RPMI7951 (cell line): ENCODE measurements around the gene KLHL30. TPM values are rescaled to one million over a fixed set of nuclear protein-coding genes. Genes with fewer than 3 reads are reported as not detected.

Experiments
- DNase-seq: peaks from one replicate; pipeline ENCODE4 v3.0.0-alpha.2; 2012; ENCODE audit warnings: low read depth
- total RNA-seq: library from RNA; depleted of rRNA; stranded (reverse); fragments of >200 nt; shearing (Covaris generic); gene quantifications from 2 replicates; pipeline ENCODE4 v1.2.3, GENCODE V29; 2014; rRNA removed

KLHL30 gene
- total RNA-seq, 1 experiment from 2014 or later = not detected

- no peak for DNase-seq
These were observed 49.4 kb downstream of the KLHL30 start for GRCh38 chr2:238187618-238188548.

- DNase-seq = no peak
These were observed 52.0 kb downstream of the KLHL30 start for GRCh38 chr2:238190445-238190844.

Other genes with a start within 250 kb of the KLHL30 start
- 106 and 109 TPM in 2 replicates for gene UBE2F, start 171.7 kb upstream of the KLHL30 start, total RNA-seq
- gene SCLY, start 77.7 kb upstream of the KLHL30 start, total RNA-seq = 13.3 and 21.5 TPM in 2 replicates
- under 0.01 TPM in 1 of 2 replicates, not detected in the other for gene ESPNL, start 38.3 kb upstream of the KLHL30 start, total RNA-seq
- 0.10 and 1.8 TPM in 2 replicates for gene ERFE, start 20.3 kb downstream of the KLHL30 start, total RNA-seq
- gene ILKAP, start 65.0 kb downstream of the KLHL30 start, total RNA-seq = 20.5 and 20.7 TPM in 2 replicates
- gene HES6, start 101.4 kb downstream of the KLHL30 start, total RNA-seq = 8.3 and 22.7 TPM in 2 replicates
- 4.0 and 4.2 TPM in 2 replicates for gene PER2, start 149.9 kb downstream of the KLHL30 start, total RNA-seq
- 5.6 and 7.1 TPM in 2 replicates for gene TRAF3IP1, start 181.8 kb downstream of the KLHL30 start, total RNA-seq